Colonic mucosa (tissue), 4 donors: ENCODE data around the gene RPL7A. TPM values are rescaled to one million over a fixed set of nuclear protein-coding genes. Genes with fewer than 3 reads are reported as not detected.
A peak's percentile ranks its signal among the peaks of the same experiment; 100 is the strongest.

Experiments
- DNase-seq: peaks from one replicate; pipeline ENCODE4 v3.0.0-alpha.2; 2020
- H3K27ac ChIP-seq: fragments of 200-600 bp; one replicate; pipeline ENCODE4 v1.8.0; 2021
- H3K27me3 ChIP-seq: fragments of 200-600 bp; one replicate; pipeline ENCODE4 v1.8.0; 2021
- H3K36me3 ChIP-seq: fragments of 200-600 bp; one replicate; pipeline ENCODE4 v1.8.0; 2021
- H3K4me1 ChIP-seq: fragments of 200-600 bp; one replicate; pipeline ENCODE4 v1.8.0; 2021; ENCODE audit warnings: mild to moderate bottlenecking
- H3K4me3 ChIP-seq: fragments of 200-600 bp; one replicate; pipeline ENCODE4 v1.8.0; 2021
- H3K9ac ChIP-seq, 2 donors: one replicate each; pipeline ENCODE4 v1.7.0; 2013; ENCODE audit warnings: control low read depth in 2 of 2, low read depth in 2 of 2, low read length in 2 of 2
- H3K9me3 ChIP-seq: fragments of 200-600 bp; one replicate; pipeline ENCODE4 v1.8.0; 2021
- intact Hi-C: fragments of 100-400 bp; cut with DNase I; formaldehyde crosslinking; loops from one replicate; pipeline ENCODE4 v1.14.1; 2022
- total RNA-seq, 2 donors: library from RNA; stranded (reverse); fragmentation: NEBNext Ultra II Directional in 1 of 2; extraction: Animal tissue kit (Norgen Biotek cat#: 25700) in 1 of 2; gene quantifications; one replicate each; pipeline ENCODE4 v1.2.1, GENCODE V29; 2021
- TF ChIP-seq, protein P1 (sequence below): fragments of 200-600 bp; IDR thresholded peaks from one replicate; pipeline ENCODE4 v1.8.0; 2022; ENCODE audit warnings: antibody characterized with exemption, mild to moderate bottlenecking
- donor health status: healthy.
- donor health status: DM: no; HTN: no; CAD: no.
- donor health status: DM: no; HTN: no; CAD: no.

The RPL7A gene
- total RNA-seq, 2 donors from 2014 or later: 1,628 to 2,136 TPM

DNA sequence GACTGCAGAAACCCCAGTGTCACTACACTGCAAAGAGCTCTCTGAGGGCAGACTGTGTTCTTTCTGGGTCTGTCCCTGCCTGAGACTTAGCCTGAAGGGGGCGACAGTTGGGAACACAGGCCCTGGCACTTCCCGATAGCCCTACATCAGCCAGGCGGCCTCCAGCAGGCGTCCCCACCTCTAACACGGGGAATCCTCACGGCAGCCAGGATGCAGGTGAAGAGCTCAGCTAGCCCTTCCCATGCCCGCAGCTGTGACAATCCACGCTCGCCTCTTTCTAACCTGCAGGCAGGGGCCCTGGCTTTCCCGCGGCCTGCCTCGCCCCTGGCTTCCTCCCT is 6.0 kb upstream of the RPL7A start:
- intact Hi-C loops: no loop called here
- H3K4me1 ChIP-seq: peaks cover 7% of the 10 kb centered on the region
- H3K9me3 ChIP-seq: no peaks in the 10 kb centered on the region
- H3K4me3 ChIP-seq: no peak overlapping the region
- H3K27ac ChIP-seq: no peak overlapping the region
- peak overlapping the region in 1 of 2 donors; percentile 12 for H3K9ac ChIP-seq
- no peaks in the 10 kb centered on the region for H3K27me3 ChIP-seq
- DNase-seq: no peak
- TF ChIP-seq, protein P1, sequence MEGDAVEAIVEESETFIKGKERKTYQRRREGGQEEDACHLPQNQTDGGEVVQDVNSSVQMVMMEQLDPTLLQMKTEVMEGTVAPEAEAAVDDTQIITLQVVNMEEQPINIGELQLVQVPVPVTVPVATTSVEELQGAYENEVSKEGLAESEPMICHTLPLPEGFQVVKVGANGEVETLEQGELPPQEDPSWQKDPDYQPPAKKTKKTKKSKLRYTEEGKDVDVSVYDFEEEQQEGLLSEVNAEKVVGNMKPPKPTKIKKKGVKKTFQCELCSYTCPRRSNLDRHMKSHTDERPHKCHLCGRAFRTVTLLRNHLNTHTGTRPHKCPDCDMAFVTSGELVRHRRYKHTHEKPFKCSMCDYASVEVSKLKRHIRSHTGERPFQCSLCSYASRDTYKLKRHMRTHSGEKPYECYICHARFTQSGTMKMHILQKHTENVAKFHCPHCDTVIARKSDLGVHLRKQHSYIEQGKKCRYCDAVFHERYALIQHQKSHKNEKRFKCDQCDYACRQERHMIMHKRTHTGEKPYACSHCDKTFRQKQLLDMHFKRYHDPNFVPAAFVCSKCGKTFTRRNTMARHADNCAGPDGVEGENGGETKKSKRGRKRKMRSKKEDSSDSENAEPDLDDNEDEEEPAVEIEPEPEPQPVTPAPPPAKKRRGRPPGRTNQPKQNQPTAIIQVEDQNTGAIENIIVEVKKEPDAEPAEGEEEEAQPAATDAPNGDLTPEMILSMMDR: no peak
- peaks cover 5% of the 10 kb centered on the region for H3K36me3 ChIP-seq

DNA sequence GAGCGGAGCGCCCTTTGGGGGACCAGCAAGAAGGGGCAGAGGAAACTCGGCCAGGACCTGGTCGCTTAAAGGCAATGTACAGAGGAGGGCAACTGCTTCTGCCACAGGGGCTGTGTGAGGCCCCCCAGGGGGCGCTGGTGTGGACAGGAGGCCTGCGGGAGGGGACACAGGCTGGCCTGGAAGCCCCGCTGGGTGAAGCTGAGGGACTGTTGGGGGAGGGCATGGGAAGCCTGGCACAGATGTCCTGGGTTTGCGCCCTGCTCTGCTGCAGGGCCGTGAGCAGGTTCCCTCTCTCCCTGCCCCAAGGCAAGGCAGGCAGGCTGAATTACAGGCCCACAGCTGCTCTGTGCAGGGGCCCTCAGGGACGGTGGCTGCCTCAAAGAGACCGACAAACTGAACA is 5.4 kb upstream of the RPL7A start:
- intact Hi-C loops: no loop called here
- no peaks in the 10 kb centered on the region for H3K9me3 ChIP-seq
- TF ChIP-seq, protein P1: no peak
- peak overlapping the region in 1 of 2 donors; percentile 12 for H3K9ac ChIP-seq
- H3K4me1 ChIP-seq: peaks cover 7% of the 10 kb centered on the region
- peaks cover 5% of the 10 kb centered on the region for H3K36me3 ChIP-seq
- no peak overlapping the region for H3K4me3 ChIP-seq
- DNase-seq: no peak
- H3K27ac ChIP-seq: no peak overlapping the region
- H3K27me3 ChIP-seq: no peaks in the 10 kb centered on the region

DNA sequence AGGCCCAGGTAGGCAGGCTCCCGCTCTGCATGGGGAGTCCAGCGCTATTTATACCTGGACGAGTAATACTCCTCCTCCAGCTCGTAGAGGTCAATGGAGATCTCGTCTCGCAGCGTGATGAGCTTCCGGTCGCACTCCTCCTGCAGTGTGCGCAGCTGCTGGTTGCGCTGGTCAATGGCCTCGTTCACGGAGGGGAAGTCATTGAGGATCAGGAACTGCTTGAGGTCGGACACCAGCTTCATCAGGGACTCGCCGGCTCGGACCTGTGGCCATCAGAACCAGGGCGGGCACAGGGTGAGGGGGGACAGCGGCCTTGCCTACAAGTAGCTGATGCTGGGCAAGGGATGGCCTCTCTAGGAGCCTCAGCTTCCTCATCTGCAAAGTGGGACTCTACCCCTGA is 3.9 kb upstream of the RPL7A start:
- H3K4me1 ChIP-seq: peaks cover 7% of the 10 kb centered on the region
- no peak overlapping the region for H3K9ac ChIP-seq
- no peak overlapping the region for H3K27ac ChIP-seq
- H3K9me3 ChIP-seq: no peaks in the 10 kb centered on the region
- H3K4me3 ChIP-seq: no peak overlapping the region
- TF ChIP-seq, protein P1: no peak
- intact Hi-C loops: no loop called here
- H3K27me3 ChIP-seq: no peaks in the 10 kb centered on the region
- H3K36me3 ChIP-seq: peaks cover 5% of the 10 kb centered on the region
- no peak for DNase-seq

DNA sequence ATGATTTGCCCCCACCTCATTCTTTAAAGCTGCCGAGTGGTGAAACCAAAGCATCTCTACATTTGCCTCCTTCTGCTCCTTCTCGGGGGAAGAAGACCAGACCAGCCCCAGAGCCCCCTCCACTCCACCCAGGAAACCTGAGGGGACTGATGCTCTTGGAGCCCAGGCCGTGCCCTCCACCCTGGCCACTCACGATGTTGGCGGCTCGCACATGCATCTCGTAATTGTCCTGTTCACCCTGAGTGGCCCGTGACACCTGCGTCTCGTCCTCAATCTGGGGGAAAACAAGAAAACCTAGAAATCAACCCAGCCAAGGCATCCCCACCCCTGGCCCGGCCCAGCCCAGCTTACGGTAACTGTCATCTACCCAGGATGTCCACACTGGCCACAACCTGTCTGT is 3.0 kb upstream of the RPL7A start:
- peaks cover 7% of the 10 kb centered on the region for H3K4me1 ChIP-seq
- intact Hi-C loops: no loop called here
- H3K27me3 ChIP-seq: no peaks in the 10 kb centered on the region
- no peaks in the 10 kb centered on the region for H3K9me3 ChIP-seq
- DNase-seq: no peak
- H3K36me3 ChIP-seq: peaks cover 9% of the 10 kb centered on the region
- TF ChIP-seq, protein P1: no peak
- H3K27ac ChIP-seq: no peak overlapping the region
- no peak overlapping the region for H3K9ac ChIP-seq
- H3K4me3 ChIP-seq: no peak overlapping the region

DNA sequence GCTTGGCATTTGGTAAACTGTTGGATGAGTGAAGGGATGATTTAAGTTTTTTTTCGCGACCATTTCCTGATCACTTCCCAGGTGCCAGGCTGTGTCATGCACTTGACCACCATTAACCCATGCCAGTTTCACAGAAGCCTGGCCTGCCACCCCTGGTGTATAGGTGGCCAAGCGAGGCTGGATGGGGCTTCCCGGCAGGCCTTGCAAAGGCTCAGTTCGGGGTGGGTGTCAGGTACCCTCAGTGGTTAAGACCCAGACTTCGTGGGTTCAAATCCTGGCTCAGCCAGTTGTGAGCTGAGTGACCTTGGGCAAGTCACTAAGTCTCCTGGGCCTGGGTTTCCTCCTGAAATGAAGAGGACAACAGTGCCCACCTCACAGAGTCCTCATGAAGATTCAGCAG is 2.4 kb upstream of the RPL7A start:
- Histone ChIP-seq H3K36me3 (peaks cover 15% of the 10 kb centered on the region), H3K4me3 (no peak overlapping the region), H3K27me3 (no peaks in the 10 kb centered on the region), H3K27ac (no peak overlapping the region), H3K9ac (no peak overlapping the region), H3K9me3 (no peaks in the 10 kb centered on the region), H3K4me1 (peaks cover 7% of the 10 kb centered on the region)
- intact Hi-C loops: no loop called here
- no peak for DNase-seq
- TF ChIP-seq, protein P1: no peak
